Activated T-helper 9 cell treated with anti-CD3 and anti-CD28 coated beads, Interleukin-2, amount 50 U/mL, for 16 hours (primary cell): Measurements from ENCODE around the gene TSPAN8.
"Not testable (repeated sequence)": the region's sequence is repeated elsewhere in the genome, so short reads cannot be mapped to it uniquely, and the experiment has no call there.

Experiments
- DNase-seq: peaks from one replicate; pipeline ENCODE4 v3.0.0-alpha.2; 2020; ENCODE audit warnings: low read depth

The TSPAN8 gene

DNA sequence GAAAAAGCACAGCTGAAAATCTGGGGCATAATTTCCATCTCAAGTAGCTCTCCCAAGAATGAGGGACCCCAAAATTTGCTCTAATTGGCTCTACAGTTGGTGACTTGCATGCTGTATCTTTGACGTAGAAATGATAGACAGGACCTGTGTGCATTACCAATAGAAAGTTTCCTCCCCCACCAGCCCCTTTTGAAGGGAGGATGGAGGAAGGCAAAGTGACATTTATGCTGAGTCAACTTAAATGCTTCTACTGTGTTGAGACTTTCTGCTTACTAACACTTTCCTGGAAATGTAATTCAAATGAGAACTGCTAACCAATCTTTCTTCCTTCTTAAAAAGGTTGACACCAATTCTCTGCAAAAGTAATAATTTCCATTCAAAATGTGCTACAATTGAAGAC lies 31.9 kb downstream of the TSPAN8 start:
- DNase-seq = no peak

GRCh38 chr12:71125515-71125914 lies 32.3 kb downstream of the TSPAN8 start:
- no peak for DNase-seq

DNA sequence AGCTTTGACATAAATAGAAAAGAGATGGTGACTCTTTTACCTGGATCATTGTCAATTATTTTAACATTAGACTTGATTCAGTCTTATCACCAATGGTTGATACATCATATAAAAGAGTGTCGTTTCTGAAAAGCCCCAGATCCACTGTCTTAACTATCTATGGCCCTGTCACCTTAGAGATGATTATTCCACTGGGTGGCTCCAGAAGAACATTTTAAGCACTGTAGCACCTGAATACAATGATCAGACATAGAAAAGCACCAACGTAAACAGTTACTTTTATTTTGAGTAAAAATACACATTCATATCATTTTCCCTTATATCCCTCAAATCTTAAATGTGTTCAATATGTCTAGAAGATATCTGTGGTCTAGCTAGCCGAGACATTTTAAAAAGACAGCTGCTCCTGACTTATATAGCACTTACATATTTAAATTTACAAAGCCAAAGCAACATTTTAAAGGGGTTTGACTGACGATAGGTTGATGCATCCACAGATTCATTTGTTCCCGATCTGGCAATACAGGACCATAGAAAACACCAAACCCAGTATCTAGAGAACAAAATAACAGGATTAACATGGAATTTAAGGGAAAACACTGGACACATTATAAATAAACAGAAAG lies 32.9 kb downstream of the TSPAN8 start:
- no peak for DNase-seq

- DNase-seq = not testable (repeated sequence)
Observed at GRCh38 chr12:71113148-71113547, 44.7 kb downstream of the TSPAN8 start.

DNA sequence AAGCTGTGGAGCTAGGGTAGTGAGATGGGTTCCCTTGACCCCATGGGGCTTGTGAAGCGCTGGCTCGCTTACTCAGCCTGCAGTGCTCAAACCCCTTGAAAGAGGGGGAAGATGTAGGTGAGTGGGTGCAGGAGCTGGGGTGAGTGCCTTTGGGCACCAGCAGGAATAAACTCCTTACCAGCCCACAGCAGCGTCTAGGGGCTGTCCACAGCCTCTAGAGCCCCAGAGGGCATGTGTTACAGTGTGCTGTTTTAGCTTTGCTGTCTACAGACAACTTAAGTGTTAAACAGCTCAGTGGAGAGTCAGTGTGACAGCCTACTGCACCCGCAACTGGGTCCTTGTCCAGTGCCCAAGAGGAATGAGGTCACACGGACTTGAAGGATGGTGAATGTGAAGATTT lies 48.0 kb downstream of the TSPAN8 start:
- no peak for DNase-seq

GRCh38 chr12:71108355-71108754 lies 49.4 kb downstream of the TSPAN8 start:
- no peak for DNase-seq

DNA sequence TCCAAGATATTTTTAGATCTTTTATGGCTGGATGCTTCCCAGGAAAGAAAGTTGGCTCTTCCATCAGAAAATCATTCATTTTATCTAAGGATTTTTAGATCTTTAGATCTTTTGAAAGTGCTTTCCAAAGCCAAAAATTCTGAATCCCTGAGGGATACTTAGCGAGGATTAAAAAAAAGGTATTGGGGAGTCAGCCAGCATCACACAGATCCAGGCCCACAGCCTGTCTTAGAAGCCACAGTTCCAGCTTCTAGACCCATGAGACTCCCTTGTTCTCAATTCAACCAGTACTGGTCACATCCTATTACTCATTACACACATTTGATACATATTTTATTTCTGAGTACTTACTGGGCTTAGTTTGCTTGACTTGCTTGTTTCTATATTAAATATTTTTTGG lies 49.9 kb downstream of the TSPAN8 start:
- DNase-seq = no peak

DNA sequence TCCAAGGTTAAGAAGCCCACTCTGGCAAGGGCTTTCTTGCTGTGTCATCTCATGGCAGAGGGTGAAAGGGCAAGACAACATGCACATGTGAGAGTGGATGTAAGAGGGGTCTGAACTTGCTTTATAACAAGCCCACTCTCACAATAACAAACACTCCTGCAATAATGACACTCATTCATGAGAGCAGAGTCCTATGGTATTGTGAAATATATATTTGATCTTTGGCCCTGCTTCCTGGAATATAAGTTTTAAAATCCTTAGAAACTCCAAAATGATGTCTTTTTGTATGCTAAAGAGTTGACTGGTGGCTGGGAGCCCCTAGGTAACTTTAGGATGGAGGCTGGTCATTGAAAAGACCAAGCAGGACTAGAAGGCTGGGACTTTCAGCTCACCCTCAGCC lies 51.8 kb downstream of the TSPAN8 start:
- DNase-seq = no peak

- DNase-seq = no peak
Observed at GRCh38 chr12:71092290-71092689, 65.5 kb downstream of the TSPAN8 start.

GRCh38 chr12:71090971-71091370 lies 66.8 kb downstream of the TSPAN8 start:
- DNase-seq = no peak

DNA sequence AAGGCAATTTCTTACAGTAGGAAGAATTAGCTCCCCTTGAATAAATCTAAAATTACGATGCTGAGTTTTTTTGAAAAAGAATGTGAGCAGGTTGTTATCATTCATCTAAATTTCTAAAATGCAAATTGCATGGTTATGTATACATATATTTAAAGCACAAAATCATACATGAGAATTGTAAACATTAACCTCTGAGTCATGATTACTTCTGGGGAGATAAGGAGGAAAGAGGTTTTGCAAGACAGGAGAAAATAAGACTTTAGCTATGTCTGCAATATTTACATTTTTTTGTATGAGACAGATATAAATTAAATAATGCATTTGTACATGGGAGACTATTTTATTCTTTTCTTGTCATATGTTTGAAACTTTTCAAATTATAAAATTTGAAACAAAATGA lies 72.2 kb downstream of the TSPAN8 start:
- DNase-seq = no peak

- DNase-seq = no peak
Observed at GRCh38 chr12:71075743-71076142, 82.1 kb downstream of the TSPAN8 start.
